ENCODE measurements around the gene SLC16A7. TPM values are rescaled to one million over a fixed set of nuclear protein-coding genes. Genes with fewer than 3 reads are reported as not detected.

SLC16A7 gene
- total RNA-seq, 1 donor from 2014 or later = 25.0 TPM

DNA sequence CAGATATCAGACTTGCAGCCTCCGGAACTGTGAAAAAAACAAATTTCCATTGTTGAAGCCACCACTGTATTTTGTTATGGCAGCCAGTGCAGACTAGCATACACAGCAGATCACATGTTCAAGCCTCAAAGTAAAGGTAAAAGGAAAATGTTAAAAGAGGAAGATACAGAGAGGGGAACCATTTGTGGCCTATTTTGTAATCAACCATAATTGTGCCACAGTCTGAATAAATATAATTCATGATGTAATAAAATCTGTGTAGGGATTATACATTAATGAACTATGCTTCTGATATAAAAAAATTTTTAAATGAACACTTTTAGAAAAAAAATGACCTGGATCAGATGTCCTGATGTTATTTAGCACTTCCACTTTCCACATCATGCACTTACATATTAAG is 79.6 kb downstream of the SLC16A7 start:
- no peaks in the 10 kb centered on the region for H3K27me3 Mint-ChIP-seq (ENCODE audit: low read depth)
- no peak overlapping the region for H3K4me3 Mint-ChIP-seq (ENCODE audit: unreplicated experiment)
- H3K9me3 Mint-ChIP-seq (ENCODE audit: low read depth) = no peaks in the 10 kb centered on the region
- H3K4me1 Mint-ChIP-seq (ENCODE audit: low read depth) = no peaks in the 10 kb centered on the region
- no peak for DNase-seq (ENCODE audit: low spot score)
- TF ChIP-seq, protein P1, sequence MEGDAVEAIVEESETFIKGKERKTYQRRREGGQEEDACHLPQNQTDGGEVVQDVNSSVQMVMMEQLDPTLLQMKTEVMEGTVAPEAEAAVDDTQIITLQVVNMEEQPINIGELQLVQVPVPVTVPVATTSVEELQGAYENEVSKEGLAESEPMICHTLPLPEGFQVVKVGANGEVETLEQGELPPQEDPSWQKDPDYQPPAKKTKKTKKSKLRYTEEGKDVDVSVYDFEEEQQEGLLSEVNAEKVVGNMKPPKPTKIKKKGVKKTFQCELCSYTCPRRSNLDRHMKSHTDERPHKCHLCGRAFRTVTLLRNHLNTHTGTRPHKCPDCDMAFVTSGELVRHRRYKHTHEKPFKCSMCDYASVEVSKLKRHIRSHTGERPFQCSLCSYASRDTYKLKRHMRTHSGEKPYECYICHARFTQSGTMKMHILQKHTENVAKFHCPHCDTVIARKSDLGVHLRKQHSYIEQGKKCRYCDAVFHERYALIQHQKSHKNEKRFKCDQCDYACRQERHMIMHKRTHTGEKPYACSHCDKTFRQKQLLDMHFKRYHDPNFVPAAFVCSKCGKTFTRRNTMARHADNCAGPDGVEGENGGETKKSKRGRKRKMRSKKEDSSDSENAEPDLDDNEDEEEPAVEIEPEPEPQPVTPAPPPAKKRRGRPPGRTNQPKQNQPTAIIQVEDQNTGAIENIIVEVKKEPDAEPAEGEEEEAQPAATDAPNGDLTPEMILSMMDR (IDR thresholded peaks at IDR 0.05) = no peak
- no peaks in the 10 kb centered on the region for H3K36me3 Mint-ChIP-seq (ENCODE audit: low read depth)
- H3K27ac Mint-ChIP-seq (ENCODE audit: unreplicated experiment) = no peak overlapping the region

GRCh38 chr12:59677857-59678256 is 82.0 kb downstream of the SLC16A7 start:
- Mint-ChIP-seq H3K27me3 (ENCODE audit: low read depth) (no peaks in the 10 kb centered on the region), H3K27ac (ENCODE audit: unreplicated experiment) (no peak overlapping the region), H3K9me3 (ENCODE audit: low read depth) (no peaks in the 10 kb centered on the region), H3K4me1 (ENCODE audit: low read depth) (no peaks in the 10 kb centered on the region), H3K4me3 (ENCODE audit: unreplicated experiment) (no peak overlapping the region), H3K36me3 (ENCODE audit: low read depth) (no peaks in the 10 kb centered on the region)
- DNase-seq (ENCODE audit: low spot score) = peak; percentile 74
- TF ChIP-seq, protein P1 (IDR thresholded peaks at IDR 0.05) = no peak

DNA sequence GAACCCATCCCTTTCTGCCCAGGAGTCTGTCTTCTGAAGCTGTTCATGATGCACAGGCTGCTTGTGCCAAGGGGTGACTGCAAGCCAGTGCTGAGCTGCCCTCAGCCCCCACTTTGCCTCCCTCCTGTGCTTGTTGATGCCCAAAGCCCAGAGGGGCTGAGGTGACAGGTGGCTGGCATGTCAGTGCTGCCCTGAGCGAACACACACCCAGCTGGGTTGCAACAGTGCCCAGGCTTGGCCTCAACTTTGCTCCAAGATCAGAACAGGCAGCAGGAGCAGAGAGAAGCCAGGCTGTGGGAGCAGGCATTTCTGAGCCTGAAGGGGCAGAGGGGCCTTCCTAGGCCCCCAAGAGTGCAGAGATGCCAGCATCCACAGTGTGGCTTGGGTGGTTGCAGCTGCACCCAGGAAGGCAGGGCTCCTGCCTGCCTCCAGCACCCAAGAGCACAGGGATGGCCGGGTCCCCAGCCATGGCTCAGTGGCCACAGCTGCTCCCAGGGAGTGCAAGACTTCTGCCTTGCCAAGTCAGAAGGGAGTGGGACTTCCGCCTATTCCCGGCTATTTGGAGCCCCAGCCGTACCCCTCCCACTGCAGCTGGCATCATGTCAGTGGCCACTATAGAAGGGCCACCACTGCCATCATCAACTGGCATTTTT is 83.1 kb downstream of the SLC16A7 start:
- Mint-ChIP-seq H3K9me3 (ENCODE audit: low read depth) (no peaks in the 10 kb centered on the region), H3K27me3 (ENCODE audit: low read depth) (no peaks in the 10 kb centered on the region), H3K4me3 (ENCODE audit: unreplicated experiment) (no peak overlapping the region), H3K27ac (ENCODE audit: unreplicated experiment) (no peak overlapping the region), H3K36me3 (ENCODE audit: low read depth) (no peaks in the 10 kb centered on the region), H3K4me1 (ENCODE audit: low read depth) (no peaks in the 10 kb centered on the region)
- DNase-seq (ENCODE audit: low spot score) = peak; percentile 73
- TF ChIP-seq, protein P1 (IDR thresholded peaks at IDR 0.05) = no peak

GRCh38 chr12:59689776-59690175 is 93.9 kb downstream of the SLC16A7 start:
- no peak for DNase-seq (ENCODE audit: low spot score)
- no peaks in the 10 kb centered on the region for H3K27me3 Mint-ChIP-seq (ENCODE audit: low read depth)
- no peaks in the 10 kb centered on the region for H3K4me1 Mint-ChIP-seq (ENCODE audit: low read depth)
- no peak overlapping the region for H3K4me3 Mint-ChIP-seq (ENCODE audit: unreplicated experiment)
- no peak overlapping the region for H3K27ac Mint-ChIP-seq (ENCODE audit: unreplicated experiment)
- H3K36me3 Mint-ChIP-seq (ENCODE audit: low read depth) = peaks cover 6% of the 10 kb centered on the region
- H3K9me3 Mint-ChIP-seq (ENCODE audit: low read depth) = peaks cover 7% of the 10 kb centered on the region
- TF ChIP-seq, protein P1 (IDR thresholded peaks at IDR 0.05) = no peak

DNA sequence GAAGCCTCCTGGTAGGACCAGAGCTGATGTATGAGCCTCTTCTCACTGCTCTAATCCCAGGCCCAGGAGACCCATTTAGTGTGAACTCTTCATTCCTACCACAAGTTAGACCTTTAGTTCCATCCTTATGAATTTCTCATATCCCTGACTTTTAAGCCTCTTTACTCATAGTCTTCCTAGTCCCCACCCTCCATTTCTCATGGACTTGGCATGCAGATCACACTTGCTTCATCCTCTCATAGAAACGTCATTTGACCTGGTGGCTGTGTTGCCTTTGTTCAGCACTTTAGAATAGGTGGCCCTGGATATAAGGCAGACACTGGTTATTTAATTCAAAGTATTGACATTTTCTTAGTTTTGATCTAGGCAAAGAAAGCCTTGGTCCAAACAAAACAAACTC is 99.5 kb downstream of the SLC16A7 start:
- Mint-ChIP-seq H3K27ac (ENCODE audit: unreplicated experiment) (no peak overlapping the region), H3K27me3 (ENCODE audit: low read depth) (no peaks in the 10 kb centered on the region), H3K4me3 (ENCODE audit: unreplicated experiment) (no peak overlapping the region), H3K9me3 (ENCODE audit: low read depth) (peaks cover 7% of the 10 kb centered on the region), H3K36me3 (ENCODE audit: low read depth) (peaks cover 6% of the 10 kb centered on the region), H3K4me1 (ENCODE audit: low read depth) (peaks cover 3% of the 10 kb centered on the region)
- DNase-seq (ENCODE audit: low spot score) = no peak
- TF ChIP-seq, protein P1 (IDR thresholded peaks at IDR 0.05) = no peak

Data from chondrocyte (in vitro differentiated cells).